H9 (cell line): ENCODE data around the gene ERAS. TPM values are rescaled to one million over a fixed set of nuclear protein-coding genes. Genes with fewer than 3 reads are reported as not detected.

ENCODE experiments used
- DNase-seq: peaks from one replicate; pipeline ENCODE4 v3.0.0-alpha.2; 2017
- H2AFZ ChIP-seq: one replicate; pipeline ENCODE4 v1.6.1; 2013; ENCODE audit warnings: mild to moderate bottlenecking, low read length, control low read depth, moderate library complexity
- H2AK5ac ChIP-seq: 2 replicates; pipeline ENCODE4 v1.6.1; 2013; ENCODE audit warnings: low read length, control low read depth, mixed read lengths; ENCODE audit not compliant: insufficient read length
- H2BK120ac ChIP-seq: one replicate; pipeline ENCODE4 v1.6.1; 2013; ENCODE audit warnings: low read depth, mild to moderate bottlenecking, low read length, control low read depth, inconsistent platforms; ENCODE audit not compliant: poor library complexity, severe bottlenecking
- H2BK12ac ChIP-seq: 2 replicates; pipeline ENCODE4 v1.6.1; 2013; ENCODE audit warnings: low read length, control low read depth, mixed read lengths, low read depth; ENCODE audit not compliant: insufficient read length
- H2BK15ac ChIP-seq: 2 replicates; pipeline ENCODE4 v1.6.1; 2013; ENCODE audit warnings: low read depth, low read length, control low read depth
- H2BK20ac ChIP-seq: one replicate; pipeline ENCODE4 v1.6.1; 2013; ENCODE audit warnings: low read depth, mild to moderate bottlenecking, low read length, control low read depth, inconsistent platforms; ENCODE audit not compliant: poor library complexity, severe bottlenecking
- H2BK5ac ChIP-seq: 2 replicates; pipeline ENCODE4 v1.6.1; 2013; ENCODE audit warnings: low read length, control low read depth, mixed read lengths; ENCODE audit not compliant: insufficient read length
- H3K14ac ChIP-seq: 2 replicates; pipeline ENCODE4 v1.6.1; 2013; ENCODE audit warnings: low read length, control low read depth; ENCODE audit not compliant: insufficient read depth
- H3K18ac ChIP-seq: 2 replicates; pipeline ENCODE4 v1.6.1; 2013; ENCODE audit warnings: low read depth, mild to moderate bottlenecking, mixed read lengths, low read length, control low read depth; ENCODE audit not compliant: insufficient read length
- H3K23ac ChIP-seq: 2 replicates; pipeline ENCODE4 v1.6.1; 2013; ENCODE audit warnings: low read length, control low read depth, mixed read lengths, low read depth; ENCODE audit not compliant: insufficient read length
- H3K23me2 ChIP-seq: 2 replicates; pipeline ENCODE4 v1.6.1; 2013; ENCODE audit warnings: low read depth, mild to moderate bottlenecking, mixed read lengths, low read length, control low read depth; ENCODE audit not compliant: insufficient read length, poor library complexity, severe bottlenecking
- H3K27ac ChIP-seq: 2 replicates; pipeline ENCODE4 v1.5.1; 2013; ENCODE audit warnings: low read length, control low read depth, mixed read lengths, low read depth; ENCODE audit not compliant: insufficient read length
- H3K27me3 ChIP-seq: 2 replicates; pipeline ENCODE4 v1.6.1; 2013; ENCODE audit warnings: low read length, control low read depth, inconsistent platforms; ENCODE audit not compliant: insufficient read depth
- H3K4ac ChIP-seq: 2 replicates; pipeline ENCODE4 v1.6.1; 2013; ENCODE audit warnings: low read depth, mild to moderate bottlenecking, control low read depth, inconsistent platforms, low read length, moderate library complexity
- H3K4me1 ChIP-seq: 2 replicates; pipeline ENCODE4 v1.6.1; 2013; ENCODE audit warnings: low read length, control low read depth, inconsistent platforms; ENCODE audit not compliant: insufficient read depth
- H3K4me2 ChIP-seq: 2 replicates; pipeline ENCODE4 v1.6.1; 2013; ENCODE audit warnings: low read length, control low read depth, mixed read lengths; ENCODE audit not compliant: insufficient read length, insufficient read depth
- H3K56ac ChIP-seq: 2 replicates; pipeline ENCODE4 v1.6.1; 2013; ENCODE audit warnings: low read depth, mild to moderate bottlenecking, mixed read lengths, low read length, control low read depth; ENCODE audit not compliant: insufficient read length
- H3K79me1 ChIP-seq: 2 replicates; pipeline ENCODE4 v1.6.1; 2013; ENCODE audit warnings: low read depth, mild to moderate bottlenecking, moderate library complexity, low read length, control low read depth, inconsistent platforms; ENCODE audit not compliant: insufficient read depth, poor library complexity, severe bottlenecking
- H3K79me2 ChIP-seq: 2 replicates; pipeline ENCODE4 v1.6.1; 2013; ENCODE audit warnings: low read length, control low read depth, inconsistent platforms; ENCODE audit not compliant: insufficient read depth
- H3K9ac ChIP-seq: 2 replicates; pipeline ENCODE4 v1.6.1; 2013; ENCODE audit warnings: low read length, control low read depth, mixed read lengths; ENCODE audit not compliant: insufficient read length; ENCODE audit errors: extremely low read depth
- H3K9me3 ChIP-seq: one replicate; pipeline ENCODE4 v1.6.1; 2013; ENCODE audit warnings: low read depth, low read length, inconsistent platforms; ENCODE audit not compliant: control insufficient read depth
- H3T11ph ChIP-seq: one replicate; pipeline ENCODE4 v1.6.1; 2013; ENCODE audit warnings: mild to moderate bottlenecking, low read length, control low read depth, inconsistent platforms
- H4K20me1 ChIP-seq: one replicate; pipeline ENCODE4 v1.6.1; 2013; ENCODE audit not compliant: control insufficient read depth, insufficient read length, insufficient read depth
- H4K5ac ChIP-seq: 2 replicates; pipeline ENCODE4 v1.6.1; 2013; ENCODE audit warnings: low read depth, mild to moderate bottlenecking, mixed read lengths, low read length, control low read depth; ENCODE audit not compliant: insufficient read length
- H4K8ac ChIP-seq: replicated peaks from 2 replicates; pipeline ENCODE4 v1.6.1; 2013; ENCODE audit warnings: low read length, control low read depth, mixed read lengths, low read depth; ENCODE audit not compliant: insufficient read length
- H4K91ac ChIP-seq: 2 replicates; pipeline ENCODE4 v1.6.1; 2013; ENCODE audit warnings: low read depth, mild to moderate bottlenecking, moderate library complexity, mixed read lengths, low read length, control low read depth; ENCODE audit not compliant: insufficient read length
- H3K27ac Mint-ChIP-seq, 3 experiments: 2 replicates in 2 of 3; 3 replicates in 1 of 3; pipeline ENCODE4 v1.8.0; 2020 to 2021; ENCODE audit warnings: mixed read lengths in 3 of 3, mild to moderate bottlenecking in 1 of 3, moderate library complexity in 1 of 3
- H3K27me3 Mint-ChIP-seq: 2 replicates; pipeline ENCODE4 v1.8.0; 2021; ENCODE audit warnings: low read depth, mild to moderate bottlenecking, moderate library complexity, mixed read lengths
- H3K36me3 Mint-ChIP-seq, 3 experiments: 2 replicates in 2 of 3; 3 replicates in 1 of 3; pipeline ENCODE4 v1.8.0; 2020 to 2021; ENCODE audit warnings: low read depth in 3 of 3, mixed read lengths in 3 of 3; ENCODE audit not compliant: insufficient read depth in 1 of 3
- H3K4me1 Mint-ChIP-seq, 2 experiments: 2 replicates each; pipeline ENCODE4 v1.8.0; 2020; ENCODE audit warnings: mixed read lengths in 2 of 2
- H3K4me3 Mint-ChIP-seq, 2 experiments: 2 replicates in 1 of 2; 3 replicates in 1 of 2; pipeline ENCODE4 v1.8.0; 2020 to 2021; ENCODE audit warnings: mild to moderate bottlenecking in 2 of 2, mixed read lengths in 2 of 2, moderate library complexity in 1 of 2
- H3K9me3 Mint-ChIP-seq, 2 experiments: 2 replicates in 1 of 2; 3 replicates in 1 of 2; pipeline ENCODE4 v1.8.0; 2020; ENCODE audit warnings: mild to moderate bottlenecking in 2 of 2, mixed read lengths in 2 of 2, moderate library complexity in 1 of 2
- CTCF ChIP-seq: fragments of 200-600 bp; sonication (generic); conservative IDR thresholded peaks from 3 replicates; pipeline ENCODE4 v1.8.0; 2021; ENCODE audit warnings: antibody characterized with exemption, mild to moderate bottlenecking
- WGBS: extraction: QIAGEN DNeasy Blood & Tissue Kit; methylation state at CpG from one replicate; pipeline ENCODE4 v1.1.7; 2013; ENCODE audit warnings: missing lambda C conversion rate, low lambda C conversion rate, mixed read lengths; ENCODE audit not compliant: insufficient read length; ENCODE audit errors: extremely low coverage; 5-methylcytosine and 5-hydroxymethylcytosine counted together
- total RNA-seq: library from RNA; stranded (reverse); gene quantifications from 2 replicates; pipeline ENCODE4 v1.2.1, GENCODE V29; 2021

ERAS gene
- total RNA-seq, 1 experiment from 2014 or later = not detected

GRCh38 chrX:48823053-48823452 is 3.3 kb upstream of the ERAS start:
- H2BK12ac ChIP-seq = no peak overlapping the region
- no peaks in the 10 kb centered on the region for H3K4me1 ChIP-seq
- no peak overlapping the region for H3K23ac ChIP-seq
- no peak overlapping the region for H2AFZ ChIP-seq
- H2BK5ac ChIP-seq = no peak overlapping the region
- WGBS = no CpG with 5 or more reads among the region's 6 CpGs
- no peak overlapping the region for H2BK15ac ChIP-seq
- Mint-ChIP-seq H3K36me3 (peaks cover 32 to 68% (median 53%) of the 10 kb centered on the region in 3 experiments), H3K4me3 (no peak overlapping the region), H3K27me3 (peaks cover 1% of the 10 kb centered on the region), H3K9me3 (peaks cover 62 to 82% of the 10 kb centered on the region in 2 experiments), H3K4me1 (peaks cover 0 to 6% of the 10 kb centered on the region in 2 experiments; a peak in 3 of 4 replicates), H3K27ac (no peak overlapping the region)
- H3K27me3 ChIP-seq = no peaks in the 10 kb centered on the region
- H2BK120ac ChIP-seq = no peak overlapping the region
- no peak overlapping the region for H3K4me2 ChIP-seq
- H3K9ac ChIP-seq = no peak overlapping the region
- H4K8ac ChIP-seq = no peak overlapping the region
- H3K23me2 ChIP-seq = no peaks in the 10 kb centered on the region
- H4K91ac ChIP-seq = no peak overlapping the region
- H3T11ph ChIP-seq = no peak overlapping the region
- no peak overlapping the region for H4K5ac ChIP-seq
- no peaks in the 10 kb centered on the region for H4K20me1 ChIP-seq
- H3K79me1 ChIP-seq = no peaks in the 10 kb centered on the region
- TF ChIP-seq CTCF = no peak
- no peak overlapping the region for H3K14ac ChIP-seq
- H3K79me2 ChIP-seq = no peaks in the 10 kb centered on the region
- H3K9me3 ChIP-seq = peaks cover 20% of the 10 kb centered on the region
- no peak overlapping the region for H2AK5ac ChIP-seq
- no peak overlapping the region for H3K18ac ChIP-seq
- no peak for DNase-seq
- no peak overlapping the region for H2BK20ac ChIP-seq
- H3K56ac ChIP-seq = no peak overlapping the region
- H3K27ac ChIP-seq = no peak overlapping the region
- H3K4ac ChIP-seq = no peak overlapping the region
